ENCODE measurements around the gene HOXA3.

Gene HOXA3

DNA sequence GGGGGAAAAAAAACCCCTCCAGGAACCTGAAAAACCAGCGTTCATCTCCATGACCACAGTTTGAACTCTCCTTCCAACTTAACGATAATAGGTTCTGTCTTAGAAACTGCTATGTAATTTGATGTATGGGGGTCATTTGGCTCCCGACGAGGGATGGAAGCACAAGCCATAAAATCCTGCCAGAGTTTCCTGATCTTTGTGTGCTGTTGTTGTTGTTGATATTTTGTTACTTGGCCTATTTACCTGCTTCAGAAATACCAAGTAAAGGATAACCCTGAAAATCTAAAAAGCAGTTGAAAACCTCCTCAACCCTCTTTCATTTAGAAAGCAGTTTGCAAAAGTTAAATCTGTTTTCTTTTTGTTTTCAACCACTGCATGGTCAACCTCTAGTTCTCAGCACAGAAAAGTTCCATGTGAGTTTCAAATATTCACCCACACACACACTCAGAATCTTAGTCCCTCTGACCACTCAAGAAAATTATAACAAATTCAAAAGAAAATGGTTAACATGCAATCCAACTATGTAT, 40.6 kb downstream of the HOXA3 start:
- no peak for DNase-seq

DNA sequence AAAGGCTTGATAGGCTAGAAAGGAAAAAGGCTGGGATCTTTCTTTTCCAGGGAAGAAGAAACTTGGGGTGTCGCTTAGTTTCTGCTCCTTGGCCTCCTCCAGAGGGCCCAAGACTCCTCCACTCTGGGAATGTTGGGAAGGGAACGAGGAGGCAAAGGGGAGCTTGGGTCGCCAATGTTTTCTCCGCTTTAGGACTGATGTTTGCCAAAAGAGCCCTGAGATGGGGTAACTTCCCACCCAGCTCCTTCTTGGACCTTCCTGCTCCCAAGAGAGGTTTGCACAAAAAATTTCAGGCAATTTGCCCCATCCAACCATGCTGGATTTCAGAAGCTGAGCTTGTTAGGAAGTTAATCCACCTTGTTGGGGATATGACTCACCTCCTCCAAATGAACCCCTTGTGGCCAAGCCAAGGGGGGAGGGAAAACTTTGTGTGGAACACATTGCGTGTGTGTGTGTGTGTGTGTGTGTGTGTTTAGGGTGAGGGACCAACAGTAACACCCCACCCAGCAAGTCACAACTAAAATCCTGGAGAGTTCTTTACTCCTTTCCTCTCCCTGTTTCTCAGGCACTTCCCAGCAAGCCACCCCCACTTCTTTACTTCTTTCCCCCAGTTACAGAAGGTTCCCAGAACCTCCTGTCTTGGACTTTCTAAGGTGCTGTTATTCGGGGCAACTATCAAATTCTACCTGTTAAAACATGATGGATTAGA, 41.2 kb downstream of the HOXA3 start:
- no peak for DNase-seq

DNA sequence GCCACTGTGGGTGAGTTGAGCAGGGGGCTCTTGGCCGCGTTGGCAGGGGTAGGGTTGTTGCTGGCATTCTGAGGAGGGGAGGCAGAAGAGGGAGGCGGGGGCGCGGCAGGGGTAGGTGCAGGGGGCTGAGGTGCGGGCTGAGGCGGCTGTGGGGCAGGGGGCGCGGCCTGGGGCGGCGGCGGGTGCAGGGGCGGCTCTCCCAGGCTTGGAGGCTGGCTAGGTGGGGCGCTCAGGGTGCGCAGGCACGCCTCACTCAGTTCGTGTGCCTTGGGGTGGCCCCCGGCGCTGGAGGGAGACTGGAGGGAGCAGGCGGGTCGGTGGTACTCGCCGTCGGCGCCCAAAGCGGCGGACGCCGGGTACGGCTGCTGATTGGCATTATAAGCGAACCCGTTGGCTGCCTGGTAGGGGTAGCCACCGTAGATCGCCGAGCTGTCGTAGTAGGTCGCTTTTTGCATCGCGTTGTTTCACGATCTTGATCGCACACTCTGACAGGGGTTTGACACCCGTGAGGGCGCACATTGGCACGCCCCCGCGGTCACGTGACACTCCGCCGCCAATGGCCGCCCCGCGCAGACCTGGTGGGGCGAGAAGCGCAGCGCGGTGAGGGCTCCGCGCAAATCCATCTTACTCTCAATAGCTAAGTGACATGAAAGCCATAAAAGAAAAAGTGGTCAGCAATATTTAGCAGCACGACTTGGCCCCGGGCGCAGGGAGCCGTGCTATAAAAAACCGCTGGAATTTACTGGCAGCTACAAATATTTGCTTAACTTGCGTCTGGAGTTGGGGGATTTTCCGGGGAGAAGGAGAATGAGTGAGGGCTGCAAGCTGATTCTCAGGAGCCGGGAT, 42.0 kb downstream of the HOXA3 start:
- no peak for DNase-seq

DNA sequence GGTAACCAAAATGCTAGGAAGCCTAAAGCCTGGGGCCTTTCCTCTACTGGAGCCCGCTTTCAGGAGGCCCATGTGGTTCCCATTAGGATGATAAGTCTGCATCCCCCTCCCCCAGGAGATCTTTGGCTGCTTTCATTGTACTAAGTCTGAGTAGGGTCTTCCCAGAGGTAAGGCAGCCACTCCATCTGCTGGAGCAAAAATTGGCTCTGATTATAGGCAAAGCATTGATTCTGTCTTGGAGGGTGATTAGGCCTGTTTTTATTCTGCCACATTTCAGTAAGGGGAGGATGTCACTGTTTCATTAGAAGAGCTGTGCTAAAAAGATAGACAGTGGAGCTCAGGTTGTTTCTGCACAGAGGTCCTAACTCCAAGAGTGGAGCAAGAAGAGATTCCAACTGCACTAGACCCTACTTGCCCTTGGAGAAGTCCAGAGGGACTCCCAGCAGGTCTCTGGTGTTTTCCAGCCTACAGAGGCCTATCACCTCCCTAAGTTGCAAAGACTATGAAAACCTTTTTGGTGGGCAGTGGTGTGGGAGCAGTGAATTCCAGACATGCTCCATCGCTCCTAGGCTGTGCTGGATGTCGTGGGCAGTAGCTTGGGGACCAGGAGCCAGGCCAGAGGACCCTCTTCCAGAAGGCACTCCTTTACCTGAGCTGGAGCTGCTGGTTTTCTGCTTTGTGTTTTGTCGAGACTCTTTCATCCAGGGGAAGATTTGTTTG, 42.8 kb downstream of the HOXA3 start:
- no peak for DNase-seq

DNA sequence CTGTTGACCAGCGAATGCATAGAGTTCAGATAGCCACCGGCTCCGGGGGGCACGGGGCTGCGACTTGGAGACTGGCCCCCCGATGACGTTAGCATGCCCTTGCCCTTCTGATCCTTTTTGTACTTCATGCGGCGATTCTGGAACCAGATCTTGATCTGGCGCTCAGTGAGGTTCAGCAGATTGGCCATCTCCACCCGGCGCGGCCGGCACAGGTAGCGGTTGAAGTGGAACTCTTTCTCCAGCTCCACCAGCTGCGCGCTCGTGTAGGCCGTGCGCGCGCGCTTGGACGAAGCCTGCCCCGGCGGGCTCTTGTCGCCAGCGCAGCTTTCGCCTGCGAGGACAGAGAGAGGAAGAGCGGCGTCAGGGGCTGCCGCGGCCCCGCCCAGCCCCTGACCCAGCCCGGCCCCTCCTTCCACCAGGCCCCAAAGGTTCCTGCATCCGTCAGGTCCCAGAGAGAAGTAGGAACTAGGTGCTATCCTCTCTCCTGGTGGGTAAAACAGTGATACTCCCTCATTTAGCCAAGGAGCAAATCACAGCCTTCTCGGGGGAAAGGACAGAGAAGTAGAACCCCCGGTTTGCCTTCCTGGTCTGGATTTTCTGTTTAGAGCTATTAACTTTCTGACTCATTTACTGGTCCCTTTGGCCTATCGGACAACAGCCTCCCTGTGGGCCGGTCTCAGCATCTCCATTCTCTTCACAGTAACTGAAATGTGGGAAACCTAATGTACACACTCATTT, 43.8 kb downstream of the HOXA3 start:
- no peak for DNase-seq

DNA sequence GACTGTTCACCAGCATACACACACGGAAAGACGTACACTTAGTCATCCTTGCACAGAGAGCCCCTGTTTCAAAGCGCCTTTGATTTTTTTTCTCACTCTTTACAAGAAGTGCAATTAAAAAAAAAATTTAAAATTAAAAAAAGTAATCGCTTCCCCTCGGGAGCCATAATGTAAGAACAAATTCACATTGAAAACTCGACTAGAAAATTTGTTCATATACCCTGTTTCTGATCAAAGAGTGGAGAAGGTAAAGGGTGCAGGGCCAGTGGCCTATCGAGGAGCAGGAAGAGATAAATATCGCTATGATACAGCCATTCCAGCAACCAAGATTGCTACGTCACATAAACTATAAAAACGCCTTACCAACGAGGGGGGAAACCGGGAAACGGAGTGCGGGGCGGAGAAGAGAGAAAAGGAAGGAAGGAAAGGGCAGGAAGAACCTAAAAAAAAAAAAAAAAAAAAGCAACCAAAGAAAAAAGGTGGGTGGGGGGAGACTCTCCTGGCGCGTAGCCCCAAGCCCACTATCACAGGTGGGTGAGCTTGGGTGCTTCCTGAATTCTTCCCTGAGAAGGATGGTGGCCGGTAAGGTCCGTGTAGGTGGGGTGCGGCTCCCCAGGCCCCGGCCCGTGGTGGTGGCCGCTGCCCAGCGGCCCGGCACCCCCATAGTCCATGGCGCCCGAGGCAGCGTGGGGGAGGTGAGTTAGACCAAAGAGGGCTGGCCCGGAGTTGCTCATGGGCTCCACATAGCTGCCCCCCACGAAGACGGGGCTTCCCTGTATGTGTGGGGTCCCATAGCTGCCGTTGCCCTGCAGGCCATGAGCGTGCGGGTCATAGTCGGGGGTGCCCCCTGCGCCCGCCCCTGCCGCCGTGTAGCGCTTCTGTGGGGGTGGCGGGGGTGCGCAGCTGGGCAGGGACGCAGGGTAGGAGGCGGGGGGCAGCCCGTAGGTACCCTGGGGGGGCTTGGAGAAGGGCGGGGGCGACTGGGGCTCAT, 44.7 kb downstream of the HOXA3 start:
- DNase-seq, result no peak

DNA sequence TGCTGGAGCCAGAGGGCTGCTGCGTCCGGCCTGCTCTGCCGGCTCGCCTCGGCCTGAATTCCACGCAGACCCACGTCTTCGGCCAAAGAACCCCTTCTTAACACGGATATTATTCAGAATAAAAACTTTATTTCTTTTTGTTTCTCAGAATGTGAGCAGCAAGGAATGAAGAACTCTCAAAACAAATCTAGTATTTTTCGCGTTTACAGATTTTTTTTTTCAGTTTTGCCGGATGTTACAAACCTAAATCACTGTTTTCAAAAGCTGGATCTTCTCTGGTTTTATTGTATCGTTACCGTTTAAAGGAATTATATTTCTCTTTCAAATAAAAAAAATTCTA, 45.5 kb downstream of the HOXA3 start:
- no peak for DNase-seq

DNA sequence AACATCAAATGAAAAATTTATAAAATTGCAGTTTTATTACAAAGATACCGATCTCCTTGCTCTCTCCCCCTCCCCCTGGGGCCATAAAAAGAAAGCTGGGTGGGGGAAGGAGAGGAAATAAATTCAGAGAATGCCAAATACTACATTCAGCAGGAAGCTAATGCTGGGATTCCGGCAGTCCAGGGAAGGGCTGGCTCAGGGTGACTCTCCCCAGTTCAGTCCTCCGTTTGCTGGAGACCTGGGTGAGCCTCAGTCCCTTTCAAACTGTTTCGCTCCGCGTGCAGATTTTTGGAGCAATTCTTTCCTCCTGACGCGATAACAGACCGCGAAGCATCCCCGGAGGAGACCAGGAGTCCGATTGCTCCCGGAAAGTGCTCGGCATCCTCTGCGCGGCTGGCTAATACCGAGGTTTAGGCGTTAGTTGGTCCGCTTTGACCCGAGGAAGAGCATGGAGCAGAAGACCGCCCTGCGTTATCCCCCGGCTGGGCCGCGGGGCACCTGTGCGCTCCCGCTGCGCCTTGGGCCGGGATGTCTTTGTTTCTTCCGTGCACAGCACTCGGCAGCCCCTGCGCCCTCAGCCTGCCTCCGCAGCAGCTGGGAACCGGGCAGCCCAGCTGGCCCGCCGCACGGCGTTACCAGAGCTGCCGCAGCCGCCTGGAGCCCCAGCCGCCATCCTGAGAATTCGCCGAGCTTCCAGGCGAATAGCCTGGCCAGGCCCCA, 46.0 kb downstream of the HOXA3 start:
- DNase-seq, result no peak

DNA sequence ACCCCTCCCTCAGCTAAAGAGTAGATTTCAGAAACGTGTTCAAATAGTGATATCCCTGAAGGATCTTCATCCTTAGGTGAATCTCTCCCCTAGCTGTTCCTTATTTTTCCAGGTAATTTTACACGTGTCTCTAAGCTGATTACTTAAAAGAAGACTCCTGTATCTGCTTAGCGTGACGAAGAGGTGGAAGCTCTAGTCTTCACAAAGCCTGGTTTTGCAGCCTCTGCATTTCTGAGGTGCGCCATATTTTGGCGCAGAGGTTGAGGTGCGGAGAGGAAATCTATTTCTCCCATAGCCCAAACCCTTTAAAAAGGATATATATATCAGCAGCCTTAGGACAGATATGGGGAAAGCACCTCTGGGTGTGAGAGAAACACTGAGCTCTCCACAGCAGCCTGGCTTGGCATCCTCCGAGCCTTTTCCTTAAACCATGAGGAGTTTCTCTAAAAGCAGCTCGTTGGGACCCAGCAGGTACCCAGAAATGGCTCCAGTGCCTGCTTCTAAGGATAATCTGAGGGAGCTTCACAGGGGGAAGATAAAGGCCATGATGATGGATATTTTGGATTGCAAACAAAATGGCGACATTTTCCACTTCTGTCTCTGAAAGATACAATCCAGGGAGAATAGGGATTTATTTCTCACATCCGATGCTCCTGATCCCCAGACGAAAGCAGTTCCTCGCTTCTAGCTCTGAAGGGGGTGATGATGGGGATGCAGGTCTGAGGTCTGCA, 46.9 kb downstream of the HOXA3 start:
- no peak for DNase-seq

DNA sequence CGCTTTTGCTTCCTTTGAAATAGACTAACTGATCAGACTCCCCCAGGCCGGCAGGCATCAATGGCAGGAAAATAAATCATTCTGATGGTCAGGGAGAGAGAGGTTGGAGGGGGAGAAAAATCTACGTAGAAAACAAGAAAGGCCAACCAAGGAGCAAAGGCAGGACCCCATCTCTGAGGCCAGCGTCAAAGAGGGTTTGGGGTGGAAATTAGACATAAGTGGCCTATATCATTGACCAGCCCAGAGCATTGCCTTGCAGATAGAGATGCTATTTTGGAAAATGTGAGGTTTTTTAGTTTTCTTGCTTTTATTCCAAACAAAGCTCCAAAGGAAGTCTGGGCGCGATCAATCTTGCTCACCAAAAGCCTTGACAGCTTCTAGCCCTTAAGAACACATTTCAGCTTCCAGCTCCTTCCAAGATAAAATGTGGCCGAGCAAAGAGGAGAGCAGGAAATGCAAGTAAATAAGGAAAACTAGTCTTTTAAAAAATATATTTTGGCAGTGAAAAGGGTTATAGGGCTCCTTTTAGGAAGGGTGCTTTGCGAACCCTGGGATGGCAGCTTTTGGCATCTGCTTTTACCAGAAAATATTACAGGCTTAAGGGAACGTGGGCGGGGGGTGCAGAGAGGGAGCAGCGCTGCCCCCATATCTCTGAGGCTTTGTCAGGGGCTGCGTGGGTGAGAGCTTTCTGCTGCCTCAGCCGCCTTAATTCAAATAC, 47.9 kb downstream of the HOXA3 start:
- no peak for DNase-seq

DNA sequence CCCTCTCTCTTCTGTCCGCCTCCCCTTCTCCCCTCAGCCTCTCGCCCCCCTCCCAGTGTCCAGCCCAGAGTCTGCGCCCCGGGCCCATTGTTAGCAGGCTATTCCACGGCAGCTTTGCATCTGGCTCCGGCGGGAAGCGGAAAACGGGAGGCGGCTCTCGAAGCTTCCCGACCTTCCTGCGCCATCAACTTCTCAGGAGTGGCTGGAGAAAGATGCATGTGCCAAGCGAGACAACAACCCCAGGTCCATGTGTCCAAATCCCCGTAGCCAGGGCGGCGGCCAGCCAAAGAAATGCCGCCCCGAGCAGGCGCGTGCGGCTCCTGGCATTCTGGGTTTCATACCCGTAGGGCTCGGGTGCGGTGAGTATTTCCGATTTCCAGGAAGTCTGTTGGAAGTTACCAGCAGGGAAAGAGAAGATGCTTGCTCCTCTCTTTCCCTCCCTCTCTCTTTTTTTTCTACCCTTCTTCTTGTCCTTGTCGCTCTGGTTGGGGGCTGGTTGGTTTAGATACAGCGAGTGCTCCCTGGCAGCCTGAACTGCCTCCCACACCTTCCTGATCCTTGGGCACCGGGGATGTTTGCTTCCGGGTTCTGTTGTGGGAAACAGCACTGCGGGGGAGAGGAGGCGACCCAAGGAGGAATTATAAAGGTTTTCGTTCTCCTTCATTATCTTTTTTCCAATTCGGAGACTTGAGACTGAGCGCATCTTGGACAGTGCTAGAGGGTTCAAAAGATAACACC, 48.7 kb downstream of the HOXA3 start:
- no peak for DNase-seq

DNA sequence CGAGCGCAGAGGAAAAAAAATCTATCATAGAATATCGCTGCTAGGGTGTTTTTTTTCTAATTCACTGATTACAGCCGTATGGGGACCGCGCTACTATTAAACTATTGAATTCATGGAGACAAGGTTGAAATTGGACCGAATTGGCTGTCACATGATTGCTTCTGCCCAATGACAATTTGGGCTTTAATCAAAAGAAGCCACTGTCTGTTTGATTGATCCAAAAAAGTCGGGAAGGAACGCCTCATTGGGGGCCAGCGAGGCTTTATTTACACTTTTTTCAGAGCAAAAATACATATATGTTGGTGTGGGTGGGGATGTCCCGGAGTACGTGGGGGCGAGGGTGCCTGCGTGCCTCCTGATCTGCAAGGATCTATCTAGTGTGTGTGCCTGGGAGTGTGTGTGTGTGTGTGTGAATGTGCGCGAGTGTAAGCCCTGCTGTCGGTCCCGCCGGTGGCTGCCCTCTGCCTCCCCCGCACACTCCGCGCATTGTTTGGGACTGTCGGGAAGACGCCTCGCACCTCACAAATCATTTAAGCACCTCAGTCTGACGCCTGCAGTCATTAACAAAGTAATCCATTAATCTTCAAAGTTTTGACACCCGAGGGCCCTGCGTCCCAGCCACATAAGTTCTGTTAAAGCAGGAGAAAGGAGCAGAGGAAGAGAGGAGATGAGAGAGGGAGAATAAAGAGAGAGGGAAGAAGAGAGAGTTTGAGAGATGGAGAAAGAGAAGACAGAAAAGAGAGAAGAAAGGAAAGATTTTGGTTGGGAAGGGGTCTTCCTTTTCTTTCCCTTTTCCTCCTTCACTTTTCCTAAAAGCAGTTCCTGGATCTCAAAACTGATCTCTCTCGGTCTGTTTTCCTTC, 49.6 kb downstream of the HOXA3 start, which contains the start of gene HOXA2:
Gene HOXA2, minus strand, starts transcription at position 103 of the 862 bp plus-strand sequence. CDS start 183 bp downstream, outside the sequence.
- no peak for DNase-seq

DNA sequence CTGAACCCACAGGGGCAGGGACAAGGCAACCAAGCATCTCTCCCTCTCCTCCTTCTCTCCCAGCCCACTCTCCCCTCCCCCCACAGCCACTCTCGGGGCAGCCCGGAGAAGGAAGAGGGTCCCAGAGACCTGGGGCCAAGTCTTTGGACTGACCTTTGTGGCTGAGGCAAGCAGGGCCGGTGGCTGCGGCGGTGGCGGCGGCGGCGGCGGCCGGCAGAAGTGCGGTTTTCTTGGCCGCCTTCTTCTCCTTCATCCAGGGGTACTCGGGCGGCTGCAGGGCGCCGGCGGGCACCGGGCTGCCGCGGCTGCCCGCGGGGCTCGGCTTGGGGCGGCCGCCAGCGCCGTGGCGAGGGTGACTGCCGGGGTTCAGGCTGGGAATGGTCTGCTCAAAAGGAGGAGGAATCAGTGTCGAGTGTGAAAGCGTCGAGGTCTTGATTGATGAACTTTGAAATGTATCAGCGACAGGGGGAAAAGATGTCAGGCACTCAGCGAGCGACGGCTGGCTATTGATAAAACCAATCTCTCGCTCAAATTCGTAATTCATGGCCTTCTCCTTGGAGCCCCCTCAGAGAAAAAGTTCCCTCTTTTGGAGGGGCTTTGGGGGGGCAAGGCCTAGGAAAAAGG, 50.3 kb downstream of the HOXA3 start:
- DNase-seq, result no peak

DNA sequence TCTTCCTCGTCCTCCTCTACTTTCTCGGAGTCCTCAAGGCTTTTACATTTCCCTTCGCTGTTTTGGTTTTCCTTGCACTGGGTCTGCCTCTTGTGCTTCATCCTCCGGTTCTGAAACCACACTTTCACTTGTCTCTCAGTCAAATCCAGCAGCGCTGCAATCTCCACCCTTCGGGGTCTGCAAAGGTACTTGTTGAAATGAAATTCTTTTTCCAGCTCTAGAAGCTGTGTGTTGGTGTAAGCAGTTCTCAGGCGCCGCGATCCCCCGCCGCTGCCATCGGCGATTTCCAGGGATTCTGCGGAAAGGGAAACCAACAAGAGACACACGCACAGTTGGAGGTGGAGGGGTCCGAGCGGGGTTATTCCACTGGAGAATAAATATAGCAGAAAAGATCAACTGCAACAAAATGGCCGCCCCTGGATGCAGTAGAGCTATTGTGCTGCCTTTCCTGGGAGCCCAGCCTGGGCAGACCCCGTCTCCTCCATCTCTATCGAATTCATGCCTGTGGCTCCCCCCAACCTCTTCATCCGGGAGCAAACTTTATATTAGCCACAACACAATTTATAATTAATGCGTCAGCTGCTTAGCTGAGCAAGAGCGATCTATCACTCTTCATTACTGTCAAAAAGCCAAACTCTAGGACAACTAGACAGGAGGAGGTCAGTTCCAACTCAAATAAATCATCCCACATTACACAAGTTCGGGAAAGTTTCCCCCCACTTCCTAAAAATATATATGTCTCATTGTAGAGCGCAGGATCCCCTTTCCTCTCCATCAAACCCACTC, 51.0 kb downstream of the HOXA3 start:
- DNase-seq, result no peak

DNA sequence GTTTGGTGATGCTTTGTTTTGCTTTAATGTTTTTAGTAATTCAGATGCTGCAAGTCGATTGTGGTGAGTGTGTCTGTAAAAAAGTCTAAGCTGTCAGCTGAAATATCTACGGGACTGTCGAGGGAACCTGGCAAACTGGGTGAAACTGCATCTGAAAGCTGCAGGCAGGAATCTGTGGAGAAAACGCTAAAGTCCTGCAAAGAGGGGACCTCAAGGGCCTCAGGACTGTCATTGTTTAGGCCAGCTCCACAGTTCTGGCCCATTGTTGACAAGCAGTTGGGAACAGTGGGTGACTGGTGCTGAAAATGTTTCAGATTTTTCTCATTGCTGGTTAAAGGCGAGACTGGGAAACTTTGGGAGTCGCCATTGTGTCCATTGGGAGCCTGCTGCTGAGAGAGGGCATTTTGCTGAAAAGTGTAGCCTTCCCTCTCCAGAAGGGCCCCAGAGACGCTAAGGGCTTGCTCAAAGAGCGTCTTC, 51.7 kb downstream of the HOXA3 start:
- DNase-seq, result no peak

Measured in activated naive CD4-positive, alpha-beta T cell treated with Interleukin-2 at 50 U/mL for 16 hours (primary cell).